Glutamatergic neuron (in vitro differentiated cells): ENCODE measurements around the gene USO1. TPM values are rescaled to one million over a fixed set of nuclear protein-coding genes. Genes with fewer than 3 reads are reported as not detected.
"Not testable (repeated sequence)": the region's sequence is repeated elsewhere in the genome, so short reads cannot be mapped to it uniquely, and the experiment has no call there.

Experiments
- DNase-seq: peaks from one replicate; pipeline ENCODE4 v3.0.0; 2022
- H3K27ac Mint-ChIP-seq: one replicate; pipeline ENCODE4 v1.8.0; 2020; ENCODE audit warnings: mild to moderate bottlenecking, mixed read lengths, inconsistent platforms; ENCODE audit not compliant: unreplicated experiment
- H3K27me3 Mint-ChIP-seq: one replicate; pipeline ENCODE4 v1.8.0; 2020; ENCODE audit warnings: mild to moderate bottlenecking, moderate library complexity, mixed read lengths, inconsistent platforms; ENCODE audit not compliant: unreplicated experiment
- H3K36me3 Mint-ChIP-seq: one replicate; pipeline ENCODE4 v1.8.0; 2020; ENCODE audit warnings: mild to moderate bottlenecking, mixed read lengths, inconsistent platforms; ENCODE audit not compliant: unreplicated experiment
- H3K4me1 Mint-ChIP-seq: one replicate; pipeline ENCODE4 v1.8.0; 2020; ENCODE audit warnings: mild to moderate bottlenecking, low read depth, mixed read lengths, inconsistent platforms; ENCODE audit not compliant: unreplicated experiment
- H3K4me3 Mint-ChIP-seq: one replicate; pipeline ENCODE4 v1.8.0; 2020; ENCODE audit warnings: mild to moderate bottlenecking, mixed read lengths, inconsistent platforms; ENCODE audit not compliant: unreplicated experiment
- H3K9me3 Mint-ChIP-seq: one replicate; pipeline ENCODE4 v1.8.0; 2020; ENCODE audit warnings: mild to moderate bottlenecking, moderate library complexity, mixed read lengths, inconsistent platforms; ENCODE audit not compliant: unreplicated experiment
- total RNA-seq: library from RNA; stranded (reverse); fragmentation: NEBNext Ultra II Directional; extraction: Animal tissue kit (Norgen Biotek cat#: 25700); gene quantifications from one replicate; pipeline ENCODE4 v1.2.1, GENCODE V29; 2021; ENCODE audit not compliant: unreplicated experiment
- TF ChIP-seq, protein P1 (sequence below): fragments of 200-600 bp; sonication (generic); IDR thresholded peaks from one replicate; pipeline ENCODE4 v1.5.0; 2021; ENCODE audit not compliant: partially characterized antibody, unreplicated experiment

The USO1 gene
- total RNA-seq, 1 donor from 2014 or later, result 32.5 TPM

DNA sequence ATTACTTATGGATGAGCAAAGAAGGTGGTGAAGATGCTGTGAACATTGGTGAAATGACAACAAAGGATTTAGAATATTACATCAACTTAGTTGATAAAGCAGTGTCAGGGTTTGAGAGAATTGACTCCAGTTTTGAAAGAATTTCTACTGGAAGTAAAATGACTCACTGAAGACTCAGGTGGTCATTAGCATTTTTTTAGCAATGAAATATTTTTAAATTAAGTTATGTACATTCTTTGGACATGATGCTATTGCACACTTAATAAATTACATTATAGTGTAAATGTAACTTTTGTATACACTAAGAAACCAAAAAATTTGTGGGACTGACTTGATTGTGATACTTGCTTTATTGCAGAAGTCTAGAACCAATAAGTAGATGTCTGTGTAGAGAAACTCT, 56.9 kb downstream of the USO1 start:
- H3K9me3 Mint-ChIP-seq, result no peaks in the 10 kb centered on the region
- no peaks in the 10 kb centered on the region for H3K27me3 Mint-ChIP-seq
- H3K4me1 Mint-ChIP-seq, result no peaks in the 10 kb centered on the region
- H3K4me3 Mint-ChIP-seq, result no peak overlapping the region
- peaks cover 5% of the 10 kb centered on the region for H3K36me3 Mint-ChIP-seq
- H3K27ac Mint-ChIP-seq, result no peak overlapping the region
- no peak for DNase-seq
- TF ChIP-seq, protein P1, sequence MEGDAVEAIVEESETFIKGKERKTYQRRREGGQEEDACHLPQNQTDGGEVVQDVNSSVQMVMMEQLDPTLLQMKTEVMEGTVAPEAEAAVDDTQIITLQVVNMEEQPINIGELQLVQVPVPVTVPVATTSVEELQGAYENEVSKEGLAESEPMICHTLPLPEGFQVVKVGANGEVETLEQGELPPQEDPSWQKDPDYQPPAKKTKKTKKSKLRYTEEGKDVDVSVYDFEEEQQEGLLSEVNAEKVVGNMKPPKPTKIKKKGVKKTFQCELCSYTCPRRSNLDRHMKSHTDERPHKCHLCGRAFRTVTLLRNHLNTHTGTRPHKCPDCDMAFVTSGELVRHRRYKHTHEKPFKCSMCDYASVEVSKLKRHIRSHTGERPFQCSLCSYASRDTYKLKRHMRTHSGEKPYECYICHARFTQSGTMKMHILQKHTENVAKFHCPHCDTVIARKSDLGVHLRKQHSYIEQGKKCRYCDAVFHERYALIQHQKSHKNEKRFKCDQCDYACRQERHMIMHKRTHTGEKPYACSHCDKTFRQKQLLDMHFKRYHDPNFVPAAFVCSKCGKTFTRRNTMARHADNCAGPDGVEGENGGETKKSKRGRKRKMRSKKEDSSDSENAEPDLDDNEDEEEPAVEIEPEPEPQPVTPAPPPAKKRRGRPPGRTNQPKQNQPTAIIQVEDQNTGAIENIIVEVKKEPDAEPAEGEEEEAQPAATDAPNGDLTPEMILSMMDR, result no peak

DNA sequence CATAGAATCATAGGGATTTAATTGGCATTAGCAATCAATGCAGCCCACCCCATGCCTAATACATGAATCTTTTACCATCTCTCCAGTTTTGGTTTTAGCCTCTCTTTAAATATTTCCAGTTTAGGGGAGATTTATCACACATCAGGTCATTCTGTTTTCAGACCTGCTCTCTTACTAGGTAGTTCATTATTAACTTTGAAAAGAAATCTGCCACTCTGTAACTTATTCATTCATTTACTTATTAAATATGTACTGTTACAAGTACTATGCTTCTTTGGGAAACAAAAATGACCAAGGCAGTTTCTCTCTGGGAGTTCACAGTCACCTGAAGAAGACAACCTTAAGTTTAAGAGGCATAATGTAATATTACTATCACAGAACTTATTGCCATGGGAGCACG, 62.1 kb downstream of the USO1 start:
- TF ChIP-seq, protein P1, result no peak
- Mint-ChIP-seq H3K4me1 (no peaks in the 10 kb centered on the region), H3K36me3 (no peaks in the 10 kb centered on the region), H3K4me3 (no peak overlapping the region), H3K9me3 (no peaks in the 10 kb centered on the region), H3K27me3 (no peaks in the 10 kb centered on the region), H3K27ac (no peak overlapping the region)
- DNase-seq, result no peak

DNA sequence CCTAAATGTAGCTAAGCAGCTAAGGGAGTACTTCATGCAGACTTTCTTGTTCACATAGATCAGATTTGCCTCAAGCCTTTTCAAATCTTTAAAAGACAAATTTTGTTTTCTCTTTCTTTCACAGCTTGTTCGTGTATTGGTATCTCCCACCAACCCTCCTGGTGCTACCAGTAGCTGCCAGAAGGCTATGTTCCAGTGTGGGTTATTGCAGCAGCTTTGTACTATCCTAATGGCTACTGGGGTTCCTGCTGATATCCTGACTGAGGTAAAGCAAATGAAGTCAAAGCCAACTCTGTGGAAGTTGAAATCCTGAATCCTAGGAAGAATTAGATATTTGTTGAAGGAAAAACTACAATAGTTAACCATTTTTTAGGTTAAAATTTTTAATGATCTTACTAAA, 62.6 kb downstream of the USO1 start:
- no peak for DNase-seq
- H3K4me1 Mint-ChIP-seq, result no peaks in the 10 kb centered on the region
- H3K4me3 Mint-ChIP-seq, result no peak overlapping the region
- no peaks in the 10 kb centered on the region for H3K36me3 Mint-ChIP-seq
- no peaks in the 10 kb centered on the region for H3K9me3 Mint-ChIP-seq
- TF ChIP-seq, protein P1, result no peak
- H3K27me3 Mint-ChIP-seq, result no peaks in the 10 kb centered on the region
- no peak overlapping the region for H3K27ac Mint-ChIP-seq

DNA sequence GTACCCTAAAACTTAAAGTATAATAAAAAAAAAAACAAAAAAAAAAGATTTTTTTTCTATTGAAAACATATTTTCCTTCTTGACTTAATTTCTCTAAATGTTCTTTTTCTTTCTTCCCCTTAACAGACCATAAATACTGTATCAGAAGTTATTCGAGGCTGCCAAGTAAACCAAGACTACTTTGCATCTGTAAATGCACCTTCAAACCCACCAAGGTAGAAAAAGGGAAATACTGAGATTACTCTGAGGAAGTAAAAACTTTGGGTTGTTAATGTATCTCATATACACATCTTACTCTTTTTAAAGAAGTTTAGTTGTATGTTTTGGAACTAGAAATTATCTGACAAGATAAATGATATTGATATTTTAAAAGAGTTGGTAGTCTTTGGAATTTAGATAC, 65.6 kb downstream of the USO1 start:
- TF ChIP-seq, protein P1, result no peak
- H3K27me3 Mint-ChIP-seq, result no peaks in the 10 kb centered on the region
- no peak overlapping the region for H3K4me3 Mint-ChIP-seq
- H3K27ac Mint-ChIP-seq, result no peak overlapping the region
- H3K36me3 Mint-ChIP-seq, result no peaks in the 10 kb centered on the region
- H3K4me1 Mint-ChIP-seq, result no peaks in the 10 kb centered on the region
- DNase-seq, result no peak
- no peaks in the 10 kb centered on the region for H3K9me3 Mint-ChIP-seq

DNA sequence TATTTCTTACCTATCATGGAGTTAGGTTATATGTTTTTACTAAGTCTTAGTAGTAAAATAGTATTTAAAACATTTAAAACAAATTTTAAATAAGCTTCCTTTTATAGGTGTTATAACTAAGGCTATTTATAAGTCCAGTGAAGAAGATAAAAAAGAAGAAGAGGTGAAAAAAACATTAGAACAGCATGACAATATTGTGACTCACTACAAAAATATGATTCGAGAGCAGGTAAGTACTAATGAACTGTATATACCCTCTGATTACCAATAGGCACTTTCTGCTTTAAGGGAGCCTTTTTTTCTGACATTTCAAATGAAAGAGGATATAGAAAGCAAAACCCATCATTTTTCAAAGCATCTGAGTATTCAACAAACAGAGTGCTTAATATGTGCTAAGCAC, 76.6 kb downstream of the USO1 start:
- Mint-ChIP-seq H3K36me3 (no peaks in the 10 kb centered on the region), H3K4me3 (no peak overlapping the region), H3K27ac (no peak overlapping the region), H3K4me1 (no peaks in the 10 kb centered on the region), H3K9me3 (no peaks in the 10 kb centered on the region), H3K27me3 (no peaks in the 10 kb centered on the region)
- TF ChIP-seq, protein P1, result no peak
- DNase-seq, result no peak

DNA sequence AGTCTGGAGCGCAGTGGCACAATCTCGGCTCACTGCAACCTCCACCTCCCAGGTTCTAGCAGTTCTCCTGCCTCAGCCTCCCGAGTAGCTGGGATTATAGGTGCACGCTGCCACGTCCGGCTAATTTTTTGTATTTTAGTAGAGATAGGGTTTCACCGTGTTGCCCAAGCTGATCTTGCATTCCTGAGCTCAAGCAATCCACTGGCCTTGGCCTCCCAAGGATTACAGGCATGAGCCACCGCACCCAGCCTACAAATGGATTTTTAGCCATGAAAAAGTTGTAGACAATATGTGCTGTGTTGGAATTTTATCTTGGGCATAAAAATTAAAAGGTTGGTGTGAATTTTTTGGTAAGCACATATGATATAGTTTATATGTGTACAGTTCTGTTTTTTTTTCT, 81.7 kb downstream of the USO1 start:
- H3K27me3 Mint-ChIP-seq, H3K36me3 Mint-ChIP-seq, H3K27ac Mint-ChIP-seq, H3K9me3 Mint-ChIP-seq, H3K4me1 Mint-ChIP-seq, H3K4me3 Mint-ChIP-seq, DNase-seq: not testable (repeated sequence)
